BJ (cell line): ENCODE measurements around the gene BRAT1. TPM values are rescaled to one million over a fixed set of nuclear protein-coding genes. Genes with fewer than 3 reads are reported as not detected.

Experiments
- CTCF ChIA-PET: fragments of 350-600 bp; formaldehyde crosslinking; extraction: SDS; loops from one replicate; lab custom pipeline; 2021; ENCODE audit warnings: antibody characterized with exemption, inconsistent platforms; lab: Yijun Ruan, JAX
- POLR2A ChIA-PET: fragments of 300-600 bp; sonication (Branson Sonifier 250); formaldehyde crosslinking; extraction: SDS; loops from one replicate; lab custom pipeline; 2021; ENCODE audit warnings: antibody characterized with exemption; lab: Charles Lee
- DNase-seq: peaks from one replicate; pipeline ENCODE4 v3.0.0-alpha.2; 2011; ENCODE audit warnings: low read depth
- H3K27me3 ChIP-seq: 2 replicates; pipeline ENCODE4 v1.6.0; 2011; ENCODE audit warnings: low read length; ENCODE audit not compliant: control insufficient read depth, insufficient read depth
- H3K36me3 ChIP-seq: 2 replicates; pipeline ENCODE4 v1.5.1; 2011; ENCODE audit warnings: low read length; ENCODE audit not compliant: control insufficient read depth, insufficient read depth
- H3K4me3 ChIP-seq: 2 replicates; pipeline ENCODE4 v1.5.1; 2011; ENCODE audit warnings: low read depth, mild to moderate bottlenecking, control low read depth, low read length
- polyA plus RNA-seq: library from polyadenylated mRNA; depleted of rRNA; stranded (reverse); fragments of >200 nt; gene quantifications from 2 replicates; pipeline ENCODE4 v1.2.3, GENCODE V29; 2011
- TF ChIP-seq, protein P1 (sequence below): IDR thresholded peaks from 2 replicates; pipeline ENCODE4 v1.5.1; 2011; ENCODE audit warnings: low read depth, mild to moderate bottlenecking, control low read depth, inconsistent platforms, low read length, moderate library complexity; ENCODE audit not compliant: insufficient read depth

Gene BRAT1
- polyA plus RNA-seq, 1 experiment, result 17.9 TPM

GRCh38 chr7:2517678-2518507, 37.4 kb downstream of the BRAT1 start:
- TF ChIP-seq, protein P1, sequence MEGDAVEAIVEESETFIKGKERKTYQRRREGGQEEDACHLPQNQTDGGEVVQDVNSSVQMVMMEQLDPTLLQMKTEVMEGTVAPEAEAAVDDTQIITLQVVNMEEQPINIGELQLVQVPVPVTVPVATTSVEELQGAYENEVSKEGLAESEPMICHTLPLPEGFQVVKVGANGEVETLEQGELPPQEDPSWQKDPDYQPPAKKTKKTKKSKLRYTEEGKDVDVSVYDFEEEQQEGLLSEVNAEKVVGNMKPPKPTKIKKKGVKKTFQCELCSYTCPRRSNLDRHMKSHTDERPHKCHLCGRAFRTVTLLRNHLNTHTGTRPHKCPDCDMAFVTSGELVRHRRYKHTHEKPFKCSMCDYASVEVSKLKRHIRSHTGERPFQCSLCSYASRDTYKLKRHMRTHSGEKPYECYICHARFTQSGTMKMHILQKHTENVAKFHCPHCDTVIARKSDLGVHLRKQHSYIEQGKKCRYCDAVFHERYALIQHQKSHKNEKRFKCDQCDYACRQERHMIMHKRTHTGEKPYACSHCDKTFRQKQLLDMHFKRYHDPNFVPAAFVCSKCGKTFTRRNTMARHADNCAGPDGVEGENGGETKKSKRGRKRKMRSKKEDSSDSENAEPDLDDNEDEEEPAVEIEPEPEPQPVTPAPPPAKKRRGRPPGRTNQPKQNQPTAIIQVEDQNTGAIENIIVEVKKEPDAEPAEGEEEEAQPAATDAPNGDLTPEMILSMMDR, result no peak

DNA sequence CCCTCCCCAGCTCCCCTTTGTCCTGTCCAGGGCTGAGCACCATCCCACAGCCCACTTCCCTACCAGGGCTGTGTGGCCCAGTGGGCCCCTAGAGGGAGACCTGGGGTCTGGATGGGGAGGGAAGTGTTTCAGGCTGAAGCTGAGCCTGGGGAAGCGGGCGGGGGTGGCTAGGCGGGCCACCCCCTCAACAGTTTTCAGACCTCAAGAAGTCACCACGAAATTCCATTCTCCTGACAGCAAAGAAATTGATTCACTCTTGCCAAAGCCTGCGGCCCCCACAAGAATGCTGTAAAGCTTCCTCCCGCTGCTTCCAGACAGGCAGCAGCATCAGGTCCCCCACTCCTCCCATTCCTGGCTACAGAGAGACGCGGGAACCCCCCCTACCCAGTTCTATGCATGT, 38.3 kb downstream of the BRAT1 start:
- TF ChIP-seq, protein P1, result peak; percentile 34
- ChIA-PET CTCF (interaction anchor here (0.7 to 1.8 kb wide), 4 partner anchors 8 to 48 kb away, joined by 3 to 7 read pairs (median 4); no protein-coding TSS in a partner anchor), POLR2A (interaction anchor here (0.6 kb wide), 1 partner anchor 126 kb away, joined by 5 read pairs; no protein-coding TSS in a partner anchor)
- Histone ChIP-seq H3K4me3 (no peak overlapping the region), H3K27me3 (no peaks in the 10 kb centered on the region), H3K36me3 (no peaks in the 10 kb centered on the region)
- peak; percentile 71 for DNase-seq

More at GRCh38 chr7:2517678-2518507, 37.4 kb downstream of the BRAT1 start:
- Histone ChIP-seq H3K4me3 (no peak overlapping the region), H3K36me3 (no peaks in the 10 kb centered on the region), H3K27me3 (no peaks in the 10 kb centered on the region)
- DNase-seq, result no peak
- CTCF ChIA-PET, result interaction anchor here (0.6 to 1.8 kb wide), 4 partner anchors 36 to 112 kb away, joined by 3 to 7 read pairs (median 4); no protein-coding TSS in a partner anchor
- POLR2A ChIA-PET, result interaction anchor here (0.6 kb wide), 1 partner anchor 125 kb away, joined by 5 read pairs; no protein-coding TSS in a partner anchor

- Histone ChIP-seq H3K4me3 (no peak overlapping the region), H3K27me3 (no peaks in the 10 kb centered on the region), H3K36me3 (no peaks in the 10 kb centered on the region)
- CTCF ChIA-PET, result interaction anchor here (0.6 to 1.3 kb wide), 3 partner anchors 18 to 38 kb away, joined by 3 read pairs; no protein-coding TSS in a partner anchor
- POLR2A ChIA-PET, result no interaction called here
- no peak for DNase-seq
- TF ChIP-seq, protein P1, result no peak
These were observed 39.1 kb downstream of the BRAT1 start for GRCh38 chr7:2516194-2516555.

DNA sequence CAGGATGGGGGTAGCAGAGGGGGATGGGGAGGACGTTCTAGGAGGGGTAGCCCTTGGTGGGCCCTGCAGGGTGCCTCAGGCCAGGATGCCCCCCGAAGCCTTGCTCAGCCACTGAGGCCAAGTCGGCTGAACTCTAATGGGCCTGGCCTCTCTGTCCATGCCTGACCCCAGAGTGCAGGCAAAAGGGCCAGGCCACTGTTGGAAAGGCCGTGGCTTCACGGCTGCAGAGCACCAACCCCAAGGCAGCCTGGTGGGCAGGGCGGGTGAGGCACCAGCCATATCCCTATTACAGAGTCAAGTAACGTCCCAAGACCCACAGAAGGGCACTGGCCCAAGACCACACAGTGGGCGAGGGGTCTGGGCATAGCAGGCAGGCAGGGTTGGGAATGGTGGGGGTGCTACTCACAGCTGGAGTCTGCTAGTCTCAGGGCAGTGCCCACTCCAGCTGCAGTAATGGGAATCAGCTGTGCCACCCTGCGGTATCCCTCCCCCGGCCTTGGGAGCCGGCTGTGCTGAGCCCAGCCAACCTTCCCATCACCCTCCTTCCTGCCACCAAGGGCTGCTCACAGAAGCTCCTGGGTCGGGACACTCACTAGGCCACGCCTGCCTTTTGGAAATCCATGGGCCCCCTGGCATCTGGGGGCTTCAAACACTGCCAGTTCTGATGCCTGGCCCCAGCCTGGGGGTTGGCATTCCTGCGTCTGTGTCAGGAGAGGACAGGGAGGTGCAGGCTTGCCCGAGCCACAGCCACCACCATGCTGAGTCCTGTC, 39.7 kb downstream of the BRAT1 start:
- ChIA-PET CTCF (interaction anchor here (0.6 to 0.9 kb wide), 3 partner anchors 17 to 117 kb away, joined by 3 read pairs; no protein-coding TSS in a partner anchor), POLR2A (no interaction called here)
- TF ChIP-seq, protein P1, result no peak
- Histone ChIP-seq H3K36me3 (no peaks in the 10 kb centered on the region), H3K27me3 (no peaks in the 10 kb centered on the region), H3K4me3 (no peak overlapping the region)
- DNase-seq, result no peak
